Central memory CD4-positive, alpha-beta T cell (primary cell): Measurements from ENCODE around the gene SLC12A7.
"Not testable (repeated sequence)": the region's sequence is repeated elsewhere in the genome, so short reads cannot be mapped to it uniquely, and the experiment has no call there.

ENCODE experiments used
- DNase-seq: peaks from one replicate; pipeline ENCODE4 v3.0.0; 2022

Gene SLC12A7

DNA sequence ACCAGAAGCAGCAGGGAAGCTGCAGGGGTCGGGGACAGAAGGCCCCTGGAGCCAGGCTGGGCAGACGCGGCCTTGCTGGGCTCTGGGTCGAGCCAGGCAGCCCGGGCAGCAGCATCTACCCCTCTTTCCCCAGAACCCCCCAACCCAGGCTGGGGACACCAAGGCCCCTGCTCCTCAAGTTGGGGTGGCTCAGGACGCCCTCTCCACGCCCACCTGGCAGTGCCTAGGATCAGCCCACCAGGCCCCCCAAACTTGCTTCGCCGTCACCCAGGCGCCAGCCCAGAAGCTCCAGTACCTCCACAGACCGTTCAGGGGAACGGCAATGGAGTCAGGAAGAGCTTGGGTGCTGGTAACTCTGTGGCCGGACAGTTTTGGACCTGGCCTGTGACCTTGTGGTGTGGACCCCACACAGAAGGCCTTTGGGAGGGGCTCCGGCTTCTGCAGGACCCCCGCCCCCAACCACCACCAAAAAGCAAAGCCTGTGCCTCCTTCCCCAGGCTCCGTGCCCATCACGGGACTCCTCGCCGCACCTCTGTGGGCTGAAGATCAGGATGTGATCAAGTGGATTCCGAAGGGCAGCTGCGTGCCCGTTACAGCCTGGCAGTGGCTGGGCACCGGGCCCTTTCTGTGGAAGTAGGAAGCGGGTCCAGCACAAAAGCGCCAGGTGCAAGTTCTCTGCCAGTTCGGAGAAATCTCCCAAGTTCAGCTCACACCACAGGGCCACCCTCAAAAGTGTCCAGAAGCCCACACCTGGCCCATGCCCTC lies 2.1 kb downstream of the SLC12A7 start:
- DNase-seq = no peak

DNA sequence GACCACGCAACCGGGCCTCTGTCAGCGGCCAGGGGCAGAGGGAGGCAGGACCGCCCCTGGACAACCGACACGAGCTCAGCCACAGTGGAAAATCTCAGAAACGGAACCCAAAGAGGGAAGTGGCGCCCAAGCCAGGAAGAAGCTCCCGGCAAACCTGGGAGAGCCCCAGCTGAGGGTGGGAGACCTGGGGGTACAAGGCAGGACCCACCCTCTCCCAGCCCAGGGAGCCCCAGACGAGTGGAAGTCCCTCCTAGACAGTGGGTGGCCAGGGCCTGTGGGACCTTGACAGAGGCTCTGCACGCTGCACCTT lies 3.0 kb downstream of the SLC12A7 start:
- DNase-seq = no peak

DNA sequence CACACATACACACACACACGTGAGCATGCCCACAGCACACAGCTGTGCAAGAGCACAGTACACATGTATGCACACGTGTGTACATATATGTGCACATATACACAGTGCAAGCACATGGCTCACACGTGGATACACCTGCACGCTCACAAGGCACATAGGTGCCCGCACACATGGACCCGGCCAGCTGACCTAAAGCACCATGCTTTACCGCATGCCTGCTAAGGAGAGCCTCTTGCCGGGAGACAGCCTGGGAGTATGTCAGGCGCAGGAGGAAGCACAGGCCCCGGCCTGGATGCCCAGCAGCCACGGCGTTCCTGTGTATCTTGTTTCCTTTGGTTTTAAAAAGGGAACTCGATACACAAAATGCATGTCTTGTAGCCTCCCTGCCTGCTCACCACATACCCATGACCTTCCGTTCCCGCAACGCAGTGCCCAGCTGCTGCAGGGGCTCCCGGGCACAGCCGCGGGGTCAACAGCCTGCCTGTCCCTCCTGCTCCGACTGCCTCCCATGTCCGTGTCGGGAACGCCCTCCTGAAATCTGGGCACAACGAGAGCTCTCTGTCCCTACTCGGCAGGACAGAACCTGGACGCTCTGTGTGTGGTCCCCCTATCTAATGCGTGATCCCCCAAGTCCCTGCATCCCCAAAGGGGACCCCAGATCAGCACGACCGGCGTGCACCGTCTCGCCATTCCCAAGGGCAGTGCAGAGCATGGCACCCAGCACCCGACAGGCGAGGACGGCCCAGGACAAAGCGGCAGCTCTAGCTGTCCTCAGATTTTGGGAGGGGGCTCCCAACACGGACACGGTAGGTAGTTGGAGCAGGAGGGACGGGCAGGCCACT lies 3.6 kb downstream of the SLC12A7 start:
- DNase-seq = no peak

DNA sequence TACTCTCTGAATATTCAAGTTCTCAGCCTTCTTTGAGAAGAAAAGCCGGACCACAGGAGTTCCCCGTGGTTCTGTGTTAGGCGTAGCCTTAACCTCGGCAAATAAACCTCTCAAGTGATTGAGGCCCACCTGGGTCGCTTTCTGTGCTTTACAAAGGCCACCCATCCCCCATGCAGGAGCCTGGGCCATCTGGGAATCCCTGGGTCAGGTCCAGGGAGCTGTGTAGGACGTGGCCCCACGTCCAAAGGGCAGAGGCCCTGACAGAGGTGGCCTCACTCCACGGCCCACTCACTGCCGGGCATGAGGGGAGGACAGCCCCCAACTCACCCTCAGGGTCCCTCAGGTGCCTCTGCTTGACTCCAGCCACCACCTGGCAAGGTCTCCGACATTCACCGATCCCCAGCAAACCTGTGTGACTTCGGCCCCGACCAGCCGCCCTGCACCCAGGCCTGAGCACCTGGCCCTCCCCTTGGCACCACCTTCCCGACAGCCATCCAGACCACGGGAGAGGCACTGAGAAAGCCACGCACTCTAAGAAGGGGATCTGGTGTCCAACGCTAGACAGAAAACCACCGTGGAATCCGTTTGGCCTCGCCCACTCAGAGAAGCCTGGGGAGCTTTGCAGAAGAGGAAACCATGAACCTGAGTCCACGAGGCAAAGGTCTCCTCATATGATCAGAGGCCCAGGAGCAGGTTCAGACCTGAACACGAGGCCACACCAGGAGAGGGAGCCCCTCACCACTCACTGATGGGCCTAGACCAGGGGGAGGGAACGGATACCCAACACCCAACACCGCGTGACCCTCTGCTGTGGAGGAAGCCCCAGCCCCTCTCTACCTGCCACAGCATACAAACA lies 4.5 kb downstream of the SLC12A7 start:
- DNase-seq = no peak

DNA sequence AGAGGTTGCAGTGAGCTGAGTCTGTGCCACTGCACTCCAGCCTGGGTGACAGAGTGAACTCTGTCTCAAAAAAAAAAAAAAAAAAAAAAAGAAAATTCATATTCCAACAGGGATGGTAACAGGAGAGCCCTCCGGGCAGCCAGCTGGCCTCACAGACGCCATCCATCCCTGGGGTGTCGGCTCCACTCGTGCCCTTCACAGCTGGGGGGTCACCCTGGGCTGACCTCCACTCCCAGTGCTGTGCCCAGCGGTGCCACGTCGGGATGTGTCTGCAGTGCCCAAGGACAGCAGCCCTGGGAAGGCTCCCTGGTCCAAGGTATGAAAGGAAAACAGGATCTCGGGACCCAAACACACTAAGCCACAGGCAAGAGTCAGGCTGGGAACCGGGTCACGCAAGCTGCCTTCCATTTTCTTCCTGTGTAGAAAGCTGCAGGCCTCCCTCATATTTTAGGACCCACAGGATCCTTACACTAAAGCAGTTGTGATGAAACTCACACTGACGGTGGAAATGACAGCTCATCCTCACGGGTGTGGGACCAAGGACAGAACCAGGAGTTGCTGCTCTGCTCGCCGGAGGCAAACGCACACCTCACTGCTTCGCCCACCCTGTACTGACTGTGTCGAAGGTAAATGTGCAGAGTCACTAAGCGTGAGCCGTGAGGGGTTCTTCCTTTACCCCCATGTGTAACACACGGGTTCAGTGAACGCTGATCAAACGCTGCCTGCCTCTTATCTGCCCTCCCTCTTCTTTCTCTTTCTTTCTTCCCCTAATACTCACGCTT lies 5.3 kb downstream of the SLC12A7 start:
- DNase-seq = no peak

DNA sequence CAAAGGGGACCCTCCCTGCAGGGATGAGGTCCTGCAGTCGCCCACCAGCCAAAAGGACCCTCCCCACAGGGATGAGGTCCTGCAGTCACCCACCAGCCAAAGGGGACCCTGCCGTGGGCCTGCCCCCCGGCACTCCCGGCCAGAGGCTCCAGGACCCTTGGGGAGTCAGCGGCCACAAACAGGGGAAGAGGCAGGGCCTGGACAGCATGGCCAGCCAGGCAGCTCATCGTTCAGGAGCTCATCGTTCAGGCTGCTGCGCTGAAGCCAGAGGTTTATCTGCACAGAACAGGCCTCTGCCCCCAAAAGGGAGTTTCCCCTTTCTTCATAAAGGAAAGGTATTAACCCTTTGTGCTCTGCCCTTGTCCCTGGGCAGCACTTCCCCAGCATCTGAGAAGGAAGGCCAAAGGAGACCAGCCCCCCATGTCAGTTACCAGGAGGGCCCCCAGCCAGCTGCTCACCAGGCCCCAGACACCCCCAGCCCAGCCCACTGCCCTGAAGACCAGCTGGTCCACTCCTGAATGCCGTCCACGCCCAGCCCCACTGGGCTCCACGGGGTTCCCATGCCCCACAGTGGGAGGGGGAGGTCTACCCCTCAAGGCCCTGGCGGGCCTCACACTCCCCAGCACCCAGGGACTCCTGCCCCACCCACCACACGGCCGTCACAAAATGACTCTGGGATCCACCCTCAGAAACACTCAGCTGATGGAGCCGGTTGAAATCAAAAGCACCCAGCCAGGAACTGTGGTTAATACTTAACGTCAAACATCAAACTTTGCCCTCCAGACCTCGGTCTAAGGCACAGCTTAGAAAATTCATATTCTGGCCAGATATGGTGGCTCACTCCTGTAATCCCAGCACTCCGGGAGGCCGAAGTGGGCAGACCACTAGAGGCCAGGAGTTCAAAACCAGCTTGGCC lies 6.3 kb downstream of the SLC12A7 start:
- DNase-seq = peak; percentile 90

DNA sequence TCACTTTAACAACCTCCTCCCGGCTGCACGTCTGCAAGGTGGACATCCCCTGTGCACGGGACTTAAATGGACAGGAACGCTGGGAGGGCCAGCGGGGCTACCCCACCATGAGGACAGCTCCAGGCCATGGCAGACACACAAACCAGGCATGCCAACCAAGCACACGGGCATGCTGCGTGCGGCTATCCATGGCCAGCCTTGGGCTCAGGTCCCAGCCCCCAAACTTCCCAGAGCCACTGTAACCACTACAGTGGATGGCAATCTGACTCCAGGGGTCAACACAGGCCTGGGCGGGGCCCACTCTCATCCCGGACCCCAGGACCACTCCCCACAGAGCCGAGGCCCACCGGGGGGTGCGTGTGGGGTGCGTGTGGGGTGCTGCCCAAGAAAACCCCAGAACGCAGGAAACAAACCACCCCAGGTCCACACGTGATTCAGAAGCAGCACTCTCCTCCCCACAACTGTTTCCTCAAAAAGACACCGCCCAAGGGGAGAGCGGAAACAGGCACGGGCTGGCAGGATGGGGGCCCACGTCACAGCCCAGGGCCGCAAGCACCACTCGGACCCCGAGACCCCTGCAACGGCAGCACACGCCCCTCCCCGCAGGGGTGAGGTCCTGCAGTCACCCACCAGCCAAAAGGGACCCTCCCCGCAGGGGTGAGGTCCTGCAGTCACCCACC lies 7.4 kb downstream of the SLC12A7 start:
- peak; percentile 81 for DNase-seq

DNA sequence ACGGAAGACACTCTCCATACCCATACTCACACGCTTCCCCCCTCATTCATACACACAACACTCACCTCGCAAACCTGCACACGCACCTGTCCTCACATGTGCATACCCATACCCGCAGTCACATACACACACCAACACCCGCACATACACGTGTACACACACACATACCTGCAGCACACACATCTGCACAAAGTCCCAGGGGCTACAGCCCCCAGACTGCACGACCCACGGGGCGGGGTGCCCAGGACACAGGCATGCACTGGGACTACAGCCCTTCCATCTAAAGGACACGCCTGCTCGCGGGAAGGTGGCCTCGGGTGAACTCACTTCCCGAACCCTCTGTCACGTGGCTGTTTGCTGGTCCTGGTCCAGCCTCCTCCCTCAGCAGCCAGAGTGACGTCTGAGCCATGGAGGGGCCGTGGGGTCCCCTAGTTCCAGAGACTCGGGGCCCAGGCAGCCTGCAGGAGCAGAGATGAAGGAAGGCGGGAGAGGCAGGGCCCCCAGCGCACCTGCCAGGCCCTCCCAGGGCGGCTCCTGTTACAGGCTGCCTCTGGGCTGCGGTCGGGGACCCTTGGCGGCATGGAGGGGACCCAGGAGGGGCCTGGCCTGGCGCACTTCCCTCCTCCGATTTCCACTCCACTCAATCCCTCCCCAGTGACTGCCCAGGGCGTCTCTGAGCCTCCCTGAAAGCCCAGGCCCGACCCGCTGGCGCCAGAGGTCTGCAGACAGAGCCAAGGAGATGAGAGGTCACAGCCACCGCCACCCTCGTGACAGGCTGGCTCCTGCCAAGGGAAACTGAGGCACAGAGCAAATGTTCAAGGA lies 8.1 kb downstream of the SLC12A7 start:
- peak; percentile 28 for DNase-seq

DNA sequence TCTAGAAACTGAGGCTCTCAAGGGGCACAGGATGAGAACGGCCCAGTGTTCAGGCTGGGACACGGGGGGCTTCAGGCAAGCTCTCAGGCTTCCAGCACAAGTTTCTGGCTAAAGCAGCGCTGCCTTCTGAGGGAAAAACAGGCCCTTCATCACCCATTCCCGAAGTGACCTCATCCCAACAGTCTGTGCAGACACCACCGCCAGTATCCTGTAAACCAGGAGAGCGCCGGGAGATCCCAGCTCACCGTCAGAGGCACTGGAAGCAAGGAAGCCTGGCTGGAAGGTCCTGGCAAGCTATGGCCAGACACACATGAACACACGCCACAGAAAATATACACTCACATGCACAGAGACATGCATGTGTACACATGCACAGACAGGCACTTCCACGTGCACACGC lies 8.8 kb downstream of the SLC12A7 start:
- DNase-seq = no peak

DNA sequence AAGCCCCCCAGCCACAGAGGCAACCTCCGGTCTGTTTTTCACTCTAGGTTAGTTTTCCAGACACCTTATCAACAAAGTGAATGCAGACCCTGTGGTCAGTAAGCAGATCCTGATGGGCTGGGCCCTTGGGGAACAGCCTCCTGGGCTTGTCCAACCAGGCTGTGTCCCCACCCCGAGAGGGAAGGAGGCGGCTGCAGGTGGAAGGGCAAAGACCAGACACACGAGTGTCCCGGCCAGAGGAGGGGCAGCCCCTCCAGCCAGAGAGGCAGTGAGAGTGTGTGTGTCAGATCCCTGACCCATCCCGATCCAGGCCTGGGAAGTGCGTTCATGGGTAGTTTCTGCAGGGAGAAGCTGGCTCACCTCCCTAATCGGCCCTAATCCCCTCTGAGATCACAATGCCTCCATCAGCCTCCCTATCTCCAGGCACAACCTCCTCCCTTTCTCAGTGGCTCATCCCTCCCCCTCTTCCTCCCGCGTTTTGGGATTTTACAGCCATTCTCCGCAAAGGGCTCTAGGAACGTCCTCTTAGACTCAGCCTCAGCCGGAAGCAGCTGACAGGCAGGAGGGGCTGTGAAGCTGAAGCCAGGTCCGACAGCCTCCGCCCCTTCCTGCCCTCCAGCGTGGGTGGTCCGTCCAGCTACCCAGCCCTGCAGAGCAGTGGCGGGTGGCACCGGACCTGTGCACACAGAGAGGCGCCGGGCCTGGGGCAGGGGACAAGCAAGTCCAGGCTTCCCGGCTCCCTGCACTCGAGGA lies 9.7 kb downstream of the SLC12A7 start:
- DNase-seq = no peak

DNA sequence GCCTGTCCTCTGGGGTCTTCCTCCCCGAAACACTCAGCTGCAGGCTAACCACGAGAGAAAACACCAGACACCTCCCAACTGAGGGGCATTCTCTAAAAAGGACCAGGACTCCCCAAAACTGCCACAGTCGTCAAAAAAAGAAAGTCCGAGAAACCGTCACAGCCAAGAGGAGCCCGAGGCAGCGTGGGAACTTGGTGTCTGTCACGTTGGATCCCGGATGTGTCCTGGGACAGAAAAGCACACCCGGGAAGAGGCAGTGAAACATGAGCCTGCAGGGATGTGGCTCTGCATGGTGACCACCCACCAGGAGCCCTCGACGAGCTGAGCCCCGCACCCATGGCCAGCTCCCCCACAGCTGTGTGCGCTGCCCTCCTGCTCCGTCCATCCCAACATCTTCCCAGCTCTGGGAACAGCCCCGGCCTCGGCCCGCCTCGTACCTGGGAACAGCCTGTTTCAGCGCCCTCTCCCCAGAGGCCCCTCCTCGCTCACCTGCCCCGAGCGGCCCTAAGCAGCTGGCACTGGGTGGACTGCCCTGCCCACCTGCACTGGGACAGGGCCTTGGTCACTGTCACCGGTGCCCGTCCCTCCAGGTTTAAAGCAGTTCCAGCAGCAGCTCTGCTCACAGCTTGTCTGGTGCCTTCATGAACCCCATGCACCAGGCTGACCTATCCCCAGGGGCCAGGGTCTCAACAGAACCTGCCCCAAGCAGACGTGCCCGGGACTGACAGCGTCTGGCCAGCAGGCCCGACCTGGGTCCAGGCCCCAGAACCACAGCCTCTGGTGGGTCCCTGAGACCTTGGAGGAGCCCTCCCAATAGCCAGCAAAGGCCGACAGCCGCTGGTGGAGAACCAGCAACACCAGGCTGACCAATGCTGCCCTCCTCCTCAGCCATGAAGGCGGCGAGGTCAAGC lies 10.9 kb downstream of the SLC12A7 start:
- no peak for DNase-seq

DNA sequence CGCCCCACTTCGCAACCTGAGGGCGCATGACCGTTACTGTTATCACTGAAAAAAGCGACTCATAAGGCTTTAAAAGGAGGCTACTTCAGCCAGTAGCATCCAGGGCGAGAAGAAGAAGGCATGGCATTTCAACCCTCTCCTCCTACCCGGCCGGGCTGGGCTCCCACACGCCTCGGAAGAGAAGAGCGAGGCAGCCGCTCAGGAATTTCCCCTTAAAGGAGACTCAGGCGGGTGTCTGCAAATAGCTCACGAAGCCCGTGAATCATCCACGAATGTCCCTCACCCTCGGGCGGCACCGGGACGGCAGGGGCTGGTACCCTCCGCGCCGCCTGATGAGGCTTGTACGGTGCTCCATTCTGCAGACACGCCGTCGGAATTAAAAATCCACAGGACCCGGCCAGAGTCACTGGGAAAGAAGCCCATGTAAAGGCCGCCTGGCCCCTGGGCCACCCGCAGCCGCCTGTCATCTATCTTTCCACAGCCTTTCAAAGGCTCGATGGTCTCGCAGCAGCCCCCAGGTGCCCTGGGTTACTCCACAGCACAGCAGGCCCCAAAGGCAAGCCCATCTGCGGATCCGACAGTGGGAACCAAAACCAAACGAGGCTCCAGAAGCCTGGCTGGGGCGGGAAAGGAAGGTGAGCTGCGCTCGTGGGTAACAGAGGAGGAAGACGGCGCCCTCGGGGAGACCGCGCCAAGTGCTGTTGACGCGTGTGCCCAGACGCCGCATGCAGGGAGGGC lies 11.8 kb downstream of the SLC12A7 start:
- DNase-seq = no peak

DNA sequence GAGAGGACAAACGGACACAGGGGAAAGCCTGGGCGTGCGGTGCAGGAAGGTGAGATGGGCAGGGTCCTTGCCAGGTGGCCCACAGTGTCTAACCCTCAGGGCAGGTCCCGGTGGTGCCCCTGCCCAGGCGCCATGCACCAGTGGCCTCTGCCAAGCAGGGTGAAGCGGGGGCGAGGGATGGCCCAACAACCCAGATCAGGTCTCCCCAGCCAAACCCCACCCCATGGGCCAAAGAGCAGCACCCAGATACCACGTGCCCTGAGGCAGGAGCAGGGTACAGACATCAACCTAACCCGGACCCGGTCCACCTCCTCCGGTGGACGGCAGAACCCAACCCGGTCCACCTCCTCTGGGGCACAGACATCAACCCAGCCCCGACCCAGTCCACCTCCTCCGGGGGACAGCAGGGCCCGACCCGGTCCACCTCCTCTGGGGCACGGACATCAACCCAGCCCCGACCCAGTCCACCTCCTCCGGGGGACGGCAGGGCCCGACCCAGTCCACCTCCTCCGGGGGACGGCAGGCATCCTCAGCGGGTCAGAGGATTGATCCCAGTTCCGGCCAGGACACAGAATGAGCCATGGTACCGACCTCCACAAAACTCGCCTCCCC lies 12.8 kb downstream of the SLC12A7 start:
- DNase-seq = no peak

DNA sequence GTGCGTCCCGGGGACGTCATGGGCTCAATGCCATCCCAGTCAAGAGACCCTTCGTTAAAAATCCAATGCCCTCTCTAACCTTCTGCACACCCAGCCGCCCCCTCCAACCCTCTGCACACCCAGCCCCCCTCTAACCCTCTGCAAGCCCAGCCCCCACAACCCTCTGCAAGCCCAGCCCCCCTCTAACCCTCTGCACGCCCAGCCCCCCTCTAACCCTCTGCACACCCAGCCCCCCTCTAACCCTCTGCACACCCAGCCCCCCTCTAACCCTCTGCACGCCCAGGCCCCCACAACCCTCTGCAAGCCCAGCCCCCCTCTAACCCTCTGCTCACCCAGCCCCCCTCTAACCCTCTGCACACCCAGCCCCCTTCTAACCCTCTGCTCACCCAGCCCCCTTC lies 13.9 kb downstream of the SLC12A7 start:
- DNase-seq = not testable (repeated sequence)

DNA sequence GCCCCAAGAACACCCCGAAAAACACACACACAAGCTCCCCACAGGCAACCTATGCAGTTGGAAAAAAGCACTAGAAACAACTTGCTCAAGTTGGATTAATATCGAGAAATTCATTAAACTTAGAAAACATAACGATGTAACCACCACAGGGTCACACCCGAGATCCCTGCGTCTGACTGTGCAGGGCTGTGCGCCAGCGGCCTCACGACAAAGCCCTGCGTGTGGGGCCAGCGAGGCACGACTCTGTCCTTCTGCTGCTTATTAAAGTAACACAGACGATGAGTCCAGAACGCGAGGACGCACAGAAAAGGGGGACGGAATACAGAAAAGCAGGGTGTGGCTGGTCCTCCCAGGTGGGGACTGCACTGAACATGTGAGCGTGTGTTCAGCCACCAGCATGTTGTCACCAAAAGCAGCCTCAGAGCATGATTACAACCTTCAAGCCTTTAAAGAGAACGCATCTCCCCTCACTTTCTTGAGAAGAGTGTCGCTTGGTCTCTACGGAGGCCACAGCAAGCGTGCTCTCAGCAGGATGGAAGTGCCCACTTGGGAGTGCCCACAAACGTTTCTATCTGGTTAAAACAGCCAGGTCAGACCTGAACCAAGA lies 14.4 kb downstream of the SLC12A7 start:
- no peak for DNase-seq

DNA sequence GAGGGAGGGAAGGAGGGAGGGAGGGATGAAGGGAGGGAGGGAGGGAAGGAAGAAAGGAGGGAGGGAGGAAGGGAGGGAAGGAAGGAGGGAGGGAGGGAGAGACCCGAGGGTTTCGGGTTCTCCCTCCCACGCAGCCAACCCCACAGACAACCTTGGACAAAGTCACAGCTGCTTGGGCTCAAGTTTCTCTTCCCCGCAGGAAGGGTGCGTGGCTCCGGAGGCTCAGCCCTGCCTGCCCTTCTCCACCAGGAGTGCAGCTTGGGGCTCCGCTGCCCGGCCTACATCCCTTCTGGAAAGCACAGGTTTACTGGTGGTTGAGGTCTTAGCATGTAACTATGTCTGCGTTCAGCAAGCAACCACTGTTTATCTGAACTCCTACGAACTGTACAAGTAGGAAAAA lies 15.0 kb downstream of the SLC12A7 start:
- DNase-seq = no peak

DNA sequence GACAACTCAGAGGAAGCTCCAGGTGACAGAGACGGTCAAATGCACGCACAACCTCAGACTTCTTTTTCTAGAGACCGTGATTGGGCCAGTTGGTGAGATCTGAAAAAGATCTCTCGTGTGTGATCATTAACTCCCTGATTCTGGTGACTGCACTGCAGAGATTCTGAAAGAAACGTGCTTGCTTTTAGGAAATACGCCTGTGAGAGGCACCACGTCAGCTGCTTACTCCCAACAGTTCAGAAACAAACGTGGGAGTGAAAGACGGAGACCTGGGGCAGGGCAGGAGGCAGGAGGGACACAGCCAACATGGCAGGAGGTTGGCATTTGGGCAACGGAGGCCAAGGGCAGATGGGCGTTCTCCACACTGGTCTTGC lies 15.9 kb downstream of the SLC12A7 start:
- DNase-seq = no peak
